Mesenchymal stem cell (in vitro differentiated cells and primary cell): ENCODE results near the gene LHX2.
"Not testable (repeated sequence)": the region's sequence is repeated elsewhere in the genome, so short reads cannot be mapped to it uniquely, and the experiment has no call there.

ENCODE experiments used
- DNase-seq: peaks from one replicate; pipeline ENCODE4 v3.0.0-alpha.2; 2013
- H2AFZ ChIP-seq: one replicate; pipeline ENCODE4 v1.6.1; 2013; ENCODE audit warnings: low read depth, mild to moderate bottlenecking, control low read depth, inconsistent platforms, low read length, moderate library complexity
- H2AK5ac ChIP-seq: 2 replicates; pipeline ENCODE4 v1.6.1; 2013; ENCODE audit warnings: low read length, moderate library complexity, mild to moderate bottlenecking, inconsistent platforms; ENCODE audit not compliant: severe bottlenecking
- H2BK120ac ChIP-seq: one replicate; pipeline ENCODE4 v1.6.1; 2013; ENCODE audit warnings: low read depth, mild to moderate bottlenecking, inconsistent platforms, low read length, moderate library complexity
- H2BK12ac ChIP-seq, 2 experiments: one replicate each; pipeline ENCODE4 v1.6.1; 2013; ENCODE audit warnings: inconsistent platforms in 2 of 2, low read length in 2 of 2, mild to moderate bottlenecking in 2 of 2, moderate library complexity in 2 of 2, control low read depth in 1 of 2
- H2BK15ac ChIP-seq: one replicate; pipeline ENCODE4 v1.6.1; 2013; ENCODE audit warnings: mild to moderate bottlenecking, low read depth, inconsistent platforms; ENCODE audit not compliant: poor library complexity, severe bottlenecking
- H2BK5ac ChIP-seq: 2 replicates; pipeline ENCODE4 v1.6.1; 2013; ENCODE audit warnings: low read depth, mild to moderate bottlenecking, low read length, control low read depth, inconsistent platforms; ENCODE audit not compliant: poor library complexity, severe bottlenecking
- H3K14ac ChIP-seq, 2 experiments: one replicate each; pipeline ENCODE4 v1.6.1; 2013; ENCODE audit warnings: inconsistent platforms in 2 of 2, low read length in 2 of 2, control low read depth in 1 of 2, mild to moderate bottlenecking in 1 of 2, moderate library complexity in 1 of 2
- H3K18ac ChIP-seq, 2 experiments: one replicate each; pipeline ENCODE4 v1.6.1; 2013; ENCODE audit warnings: inconsistent platforms in 2 of 2, low read length in 2 of 2, control low read depth in 1 of 2, low read depth in 1 of 2, mild to moderate bottlenecking in 1 of 2
- H3K23ac ChIP-seq, 2 experiments: one replicate each; pipeline ENCODE4 v1.6.1; 2013; ENCODE audit warnings: inconsistent platforms in 2 of 2, low read length in 2 of 2, mild to moderate bottlenecking in 2 of 2, moderate library complexity in 2 of 2, control low read depth in 1 of 2
- H3K27ac ChIP-seq: 2 replicates; pipeline ENCODE4 v1.5.1; 2013; ENCODE audit warnings: mild to moderate bottlenecking, moderate library complexity, low read length, control low read depth, inconsistent platforms; ENCODE audit not compliant: poor library complexity, severe bottlenecking
- H3K27me3 ChIP-seq, 2 experiments: 2 replicates each; pipeline versions ENCODE4 v1.6.1 to v1.7.0; 2013; ENCODE audit warnings: low read length in 2 of 2, mild to moderate bottlenecking in 2 of 2, moderate library complexity in 2 of 2, control low read depth in 1 of 2, inconsistent platforms in 1 of 2; ENCODE audit not compliant: control insufficient read depth in 1 of 2, insufficient read depth in 1 of 2
- H3K36me3 ChIP-seq, 2 experiments: 2 replicates each; pipeline versions ENCODE4 v1.6.1 to v1.7.0; 2013; ENCODE audit warnings: low read length in 2 of 2, control low read depth in 1 of 2, inconsistent platforms in 1 of 2, low read depth in 1 of 2, mild to moderate bottlenecking in 1 of 2; ENCODE audit not compliant: insufficient read depth in 2 of 2, control insufficient read depth in 1 of 2
- H3K4ac ChIP-seq, 2 experiments: one replicate each; pipeline ENCODE4 v1.6.1; 2013; ENCODE audit warnings: inconsistent platforms in 2 of 2, low read length in 2 of 2, mild to moderate bottlenecking in 2 of 2, moderate library complexity in 2 of 2, control low read depth in 1 of 2, low read depth in 1 of 2
- H3K4me1 ChIP-seq: 2 replicates; pipeline ENCODE4 v1.6.1; 2013; ENCODE audit warnings: low read depth, low read length, control low read depth; ENCODE audit not compliant: control insufficient read depth, insufficient read depth
- H3K4me2 ChIP-seq: 2 replicates; pipeline ENCODE4 v1.6.1; 2013; ENCODE audit warnings: low read length, mild to moderate bottlenecking, inconsistent platforms; ENCODE audit not compliant: poor library complexity, severe bottlenecking
- H3K4me3 ChIP-seq, 2 experiments: 2 replicates each; pipeline versions ENCODE4 v1.5.1 to v1.7.0; 2013; ENCODE audit warnings: low read length in 2 of 2, mild to moderate bottlenecking in 2 of 2, control low read depth in 1 of 2, low read depth in 1 of 2; ENCODE audit not compliant: insufficient read depth in 1 of 2
- H3K79me1 ChIP-seq: replicated peaks from 2 replicates; pipeline ENCODE4 v1.6.1; 2013; ENCODE audit warnings: mild to moderate bottlenecking, control low read depth, low read length, inconsistent platforms; ENCODE audit not compliant: poor library complexity, severe bottlenecking
- H3K9ac ChIP-seq: 2 replicates; pipeline ENCODE4 v1.7.0; 2013; ENCODE audit warnings: mild to moderate bottlenecking, low read length, moderate library complexity
- H3K9me3 ChIP-seq: 2 replicates; pipeline ENCODE4 v1.7.0; 2013; ENCODE audit warnings: mild to moderate bottlenecking, low read length; ENCODE audit not compliant: control insufficient read depth
- H4K8ac ChIP-seq: one replicate; pipeline ENCODE4 v1.6.1; 2013; ENCODE audit warnings: inconsistent platforms, mild to moderate bottlenecking, low read length, moderate library complexity
- H4K91ac ChIP-seq: one replicate; pipeline ENCODE4 v1.6.1; 2013; ENCODE audit warnings: mild to moderate bottlenecking, low read length, inconsistent platforms
- WGBS: methylation state at CpG from one replicate; pipeline ENCODE4 v1.1.7; 2013; ENCODE audit warnings: mixed read lengths; 5-methylcytosine and 5-hydroxymethylcytosine counted together

The LHX2 gene

DNA sequence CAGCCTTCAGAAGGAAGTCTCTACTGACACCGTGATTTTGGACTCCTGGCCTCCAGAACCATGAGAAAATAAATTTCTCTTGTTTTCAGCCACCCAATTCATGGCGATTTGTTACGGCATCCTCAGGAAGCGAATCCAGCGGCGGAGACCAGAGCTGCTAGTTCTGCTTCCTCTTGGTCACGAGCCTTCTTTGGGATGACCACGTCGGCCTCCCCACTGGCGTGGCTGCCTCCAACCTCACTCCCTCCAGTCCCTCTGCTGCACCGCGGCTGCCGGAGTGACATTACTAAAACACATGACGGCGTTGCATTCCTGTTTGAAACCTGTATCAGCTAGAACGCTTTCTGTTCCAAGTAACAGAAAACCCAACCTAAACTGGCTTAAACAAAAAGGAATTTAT lies 18.9 kb upstream of the LHX2 start:
- H3K4me1 ChIP-seq, H3K79me1 ChIP-seq, H2AFZ ChIP-seq, H4K8ac ChIP-seq, H3K4ac ChIP-seq, H2BK12ac ChIP-seq, H3K23ac ChIP-seq, DNase-seq, H2BK120ac ChIP-seq, H3K4me2 ChIP-seq, H3K18ac ChIP-seq, H4K91ac ChIP-seq, H3K9me3 ChIP-seq, H3K36me3 ChIP-seq, H3K14ac ChIP-seq, H2AK5ac ChIP-seq, H3K27ac ChIP-seq, H3K9ac ChIP-seq, H2BK15ac ChIP-seq, H2BK5ac ChIP-seq, H3K4me3 ChIP-seq: not testable (repeated sequence)
- H3K27me3 ChIP-seq = peaks cover 53 to 68% of the 10 kb centered on the region in 2 experiments
- no CpG with 5 or more reads among the region's 16 CpGs for WGBS

DNA sequence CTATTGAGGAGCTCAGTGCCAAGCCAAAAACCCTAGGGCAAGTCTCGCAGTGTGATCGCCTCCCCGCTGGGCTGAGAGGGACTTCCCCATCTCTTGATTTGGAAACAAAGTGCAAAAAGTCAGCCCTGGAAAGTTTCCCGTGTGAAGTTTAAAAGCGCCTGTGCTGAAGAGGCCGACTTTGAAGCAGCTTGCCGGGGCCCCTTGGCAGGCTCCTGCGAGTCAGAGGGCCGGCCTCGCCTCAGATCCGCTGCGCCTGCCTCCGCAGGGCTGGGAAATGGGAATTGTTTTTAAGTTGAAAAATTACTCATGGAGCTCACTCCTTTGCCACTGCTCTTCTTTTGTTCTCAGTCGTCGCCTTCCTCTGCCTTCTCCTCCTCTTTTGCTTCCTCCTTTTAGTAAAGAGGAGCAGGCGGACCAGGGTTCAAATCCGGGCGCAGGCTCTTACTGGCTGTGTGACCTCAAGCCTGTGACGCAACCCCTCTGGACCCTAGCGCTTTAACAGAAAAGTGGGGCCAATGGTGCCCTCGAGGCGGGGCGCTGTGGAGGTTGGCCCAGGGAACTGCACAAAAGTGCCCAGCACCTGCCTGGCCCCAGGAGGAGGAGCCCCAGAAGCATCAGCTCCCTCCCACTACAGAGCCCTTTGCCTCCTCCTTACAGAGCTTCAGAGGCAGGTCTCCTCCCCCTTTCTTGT lies 14.7 kb upstream of the LHX2 start:
- Histone ChIP-seq H3K9ac (no peak overlapping the region), H3K4me3 (no peak overlapping the region), H3K27me3 (peaks cover 68 to 73% of the 10 kb centered on the region in 2 experiments), H4K91ac (no peak overlapping the region), H2BK15ac (peak overlapping the region; percentile 26), H2BK120ac (no peak overlapping the region), H3K4me1 (peaks cover 20% of the 10 kb centered on the region), H3K18ac (no peak overlapping the region), H3K79me1 (no peaks in the 10 kb centered on the region), H3K14ac (no peak overlapping the region), H4K8ac (no peak overlapping the region), H3K4me2 (peak overlapping the region; percentile 19), H2AK5ac (no peak overlapping the region), H3K4ac (no peak overlapping the region), H2BK5ac (no peak overlapping the region), H2AFZ (no peak overlapping the region), H3K27ac (no peak overlapping the region), H3K23ac (no peak overlapping the region), H3K36me3 (no peaks in the 10 kb centered on the region), H2BK12ac (no peak overlapping the region), H3K9me3 (no peaks in the 10 kb centered on the region)
- 8% methylated on average over 18 of the region's 23 CpGs for WGBS
- no peak for DNase-seq

DNA sequence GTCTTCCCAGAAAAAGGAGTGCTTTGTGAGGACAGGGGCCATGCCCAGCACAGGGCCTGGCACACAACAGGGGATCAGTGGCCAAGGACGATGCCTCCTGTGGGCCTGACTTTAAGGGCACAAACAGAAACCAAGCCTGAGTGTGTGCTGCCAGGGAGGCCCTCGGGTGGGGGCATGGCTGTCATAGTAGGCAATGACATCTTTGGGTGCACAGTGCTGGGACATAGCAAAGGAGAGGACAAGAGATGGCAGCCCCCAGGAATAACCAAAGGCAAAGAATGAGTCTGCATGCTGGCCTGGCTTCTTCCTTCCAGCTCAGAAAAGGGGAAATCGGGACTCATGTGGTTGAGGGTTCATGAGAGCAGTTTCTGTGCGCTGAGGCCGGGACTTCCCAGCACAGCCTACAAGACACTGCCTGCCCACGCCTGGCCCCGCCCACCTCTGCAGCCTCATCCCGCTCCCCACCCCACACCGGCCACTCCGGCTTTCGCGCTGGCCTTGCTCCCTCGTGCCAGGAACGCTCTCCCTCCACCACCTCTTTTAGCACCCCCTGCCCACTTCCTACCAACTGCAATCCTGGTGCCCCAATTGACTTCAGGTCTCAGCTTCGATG lies 13.8 kb upstream of the LHX2 start:
- no peak overlapping the region for H2AK5ac ChIP-seq
- no peak overlapping the region for H4K91ac ChIP-seq
- no peak overlapping the region for H2BK15ac ChIP-seq
- H4K8ac ChIP-seq = no peak overlapping the region
- no peak for DNase-seq
- WGBS = 13% methylated on average over 14 of the region's 15 CpGs
- H2BK5ac ChIP-seq = no peak overlapping the region
- H3K79me1 ChIP-seq = no peaks in the 10 kb centered on the region
- peaks cover 77 to 82% of the 10 kb centered on the region in 2 experiments for H3K27me3 ChIP-seq
- H3K23ac ChIP-seq = no peak overlapping the region
- H3K4me1 ChIP-seq = peaks cover 20% of the 10 kb centered on the region
- H3K18ac ChIP-seq = no peak overlapping the region
- no peaks in the 10 kb centered on the region for H3K36me3 ChIP-seq
- H2BK12ac ChIP-seq = no peak overlapping the region
- H3K27ac ChIP-seq = no peak overlapping the region
- no peak overlapping the region for H2AFZ ChIP-seq
- no peak overlapping the region for H3K4ac ChIP-seq
- H2BK120ac ChIP-seq = no peak overlapping the region
- H3K9ac ChIP-seq = no peak overlapping the region
- no peak overlapping the region for H3K4me2 ChIP-seq
- no peaks in the 10 kb centered on the region for H3K9me3 ChIP-seq
- no peak overlapping the region for H3K4me3 ChIP-seq
- H3K14ac ChIP-seq = no peak overlapping the region

DNA sequence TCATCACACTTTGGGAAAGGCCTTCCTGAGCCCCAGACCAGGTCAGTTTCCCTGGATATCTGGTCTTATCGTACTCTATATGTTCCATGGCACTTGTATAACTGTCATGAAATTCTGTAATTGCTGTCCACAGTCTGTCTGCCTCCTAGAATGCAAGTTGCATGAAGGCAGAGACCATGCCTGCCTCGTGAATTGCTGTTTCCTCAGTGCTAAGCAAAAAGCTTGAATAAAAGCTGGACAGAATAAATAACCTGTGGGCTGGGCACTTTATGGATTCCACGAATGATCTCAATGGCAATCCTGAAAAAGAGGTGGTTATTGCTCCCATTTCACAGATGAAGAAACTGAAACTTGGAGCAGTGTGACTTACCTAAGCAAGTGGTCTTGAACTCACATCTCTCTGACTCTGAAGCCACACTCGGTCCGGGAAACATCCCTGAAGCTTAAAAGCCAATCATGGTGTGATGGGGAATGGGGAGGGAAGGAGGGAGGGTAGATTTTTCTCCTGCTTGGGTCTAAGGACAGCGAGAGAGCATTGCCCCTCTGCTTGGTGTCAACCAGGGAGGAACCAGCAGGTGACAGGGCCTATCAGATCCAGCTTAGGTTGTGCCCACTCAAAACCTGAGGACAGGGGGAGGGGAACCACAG lies 13.2 kb upstream of the LHX2 start:
- Histone ChIP-seq H4K91ac (no peak overlapping the region), H2BK12ac (no peak overlapping the region), H3K9ac (no peak overlapping the region), H3K23ac (no peak overlapping the region), H2BK15ac (no peak overlapping the region), H3K4ac (no peak overlapping the region), H2AK5ac (no peak overlapping the region), H3K4me1 (peaks cover 20% of the 10 kb centered on the region), H3K4me2 (no peak overlapping the region), H3K18ac (no peak overlapping the region), H3K4me3 (no peak overlapping the region), H2BK5ac (no peak overlapping the region), H4K8ac (no peak overlapping the region), H3K27me3 (peaks cover 82 to 89% of the 10 kb centered on the region in 2 experiments), H3K79me1 (no peaks in the 10 kb centered on the region), H3K9me3 (no peaks in the 10 kb centered on the region), H2BK120ac (no peak overlapping the region), H3K14ac (no peak overlapping the region), H2AFZ (no peak overlapping the region), H3K27ac (no peak overlapping the region), H3K36me3 (no peaks in the 10 kb centered on the region)
- no peak for DNase-seq
- 22% methylated on average over 6 of the region's 6 CpGs for WGBS
